ENCODE data around the gene KMT2E. TPM values are rescaled to one million over a fixed set of nuclear protein-coding genes. Genes with fewer than 3 reads are reported as not detected.

The KMT2E gene
- total RNA-seq, 1 experiment from 2014 or later, result 63.1 TPM

DNA sequence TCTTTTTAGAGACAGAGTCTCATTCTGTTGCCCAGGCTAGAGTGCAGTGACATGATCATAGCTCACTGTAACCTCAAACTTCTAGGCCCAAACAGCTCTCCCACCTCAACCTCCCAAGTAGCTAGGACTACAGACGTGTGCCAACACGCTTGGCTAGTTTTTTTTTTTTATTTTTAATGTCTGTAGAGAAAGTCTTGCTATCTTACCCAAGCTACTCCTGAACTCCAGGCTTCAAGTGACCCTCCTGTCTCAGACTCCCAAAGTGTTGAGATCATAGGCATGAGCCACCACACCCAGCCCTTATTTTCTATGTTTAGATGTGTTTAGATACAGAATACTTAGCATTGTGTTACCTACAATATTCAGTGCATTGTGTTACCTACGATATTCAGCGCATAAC is 46.4 kb downstream of the KMT2E start:
- no peaks in the 10 kb centered on the region for H3K36me3 ChIP-seq (ENCODE audit: control insufficient read depth, insufficient read depth, low read length)
- no peak overlapping the region for H3K4me3 Mint-ChIP-seq (ENCODE audit: unreplicated experiment)
- no peaks in the 10 kb centered on the region for H3K27me3 Mint-ChIP-seq (ENCODE audit: insufficient read depth, unreplicated experiment)
- TF ChIP-seq, protein P1, sequence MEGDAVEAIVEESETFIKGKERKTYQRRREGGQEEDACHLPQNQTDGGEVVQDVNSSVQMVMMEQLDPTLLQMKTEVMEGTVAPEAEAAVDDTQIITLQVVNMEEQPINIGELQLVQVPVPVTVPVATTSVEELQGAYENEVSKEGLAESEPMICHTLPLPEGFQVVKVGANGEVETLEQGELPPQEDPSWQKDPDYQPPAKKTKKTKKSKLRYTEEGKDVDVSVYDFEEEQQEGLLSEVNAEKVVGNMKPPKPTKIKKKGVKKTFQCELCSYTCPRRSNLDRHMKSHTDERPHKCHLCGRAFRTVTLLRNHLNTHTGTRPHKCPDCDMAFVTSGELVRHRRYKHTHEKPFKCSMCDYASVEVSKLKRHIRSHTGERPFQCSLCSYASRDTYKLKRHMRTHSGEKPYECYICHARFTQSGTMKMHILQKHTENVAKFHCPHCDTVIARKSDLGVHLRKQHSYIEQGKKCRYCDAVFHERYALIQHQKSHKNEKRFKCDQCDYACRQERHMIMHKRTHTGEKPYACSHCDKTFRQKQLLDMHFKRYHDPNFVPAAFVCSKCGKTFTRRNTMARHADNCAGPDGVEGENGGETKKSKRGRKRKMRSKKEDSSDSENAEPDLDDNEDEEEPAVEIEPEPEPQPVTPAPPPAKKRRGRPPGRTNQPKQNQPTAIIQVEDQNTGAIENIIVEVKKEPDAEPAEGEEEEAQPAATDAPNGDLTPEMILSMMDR (IDR thresholded peaks at IDR 0.05; ENCODE audit: insufficient read depth in 1 of 2, low read depth in 1 of 2, low read length in 1 of 2, severe bottlenecking in 1 of 2, unreplicated experiment in 1 of 2), result no peak
- H3K27ac Mint-ChIP-seq (ENCODE audit: unreplicated experiment), result no peak overlapping the region
- ChIA-PET POLR2A (no interaction called here), CTCF (no interaction called here)
- DNase-seq, result no peak
- intact Hi-C loops (cut with micrococcal nuclease; ENCODE audit: unreplicated experiment), result no loop called here
- no peaks in the 10 kb centered on the region for H3K9me3 Mint-ChIP-seq (ENCODE audit: unreplicated experiment)
- BruUV-seq (replicated peaks), result no TSS peak
- no peak overlapping the region for H3K4me3 ChIP-seq (ENCODE audit: low read depth, low read length)
- no peaks in the 10 kb centered on the region for H3K4me1 ChIP-seq
- H3K9me3 ChIP-seq, result no peaks in the 10 kb centered on the region
- no peaks in the 10 kb centered on the region for H3K27me3 ChIP-seq (replicated peaks; ENCODE audit: control insufficient read depth, insufficient read depth, low read length)
- H3K36me3 Mint-ChIP-seq (ENCODE audit: insufficient read depth, unreplicated experiment), result peaks cover 36% of the 10 kb centered on the region
- H3K4me1 Mint-ChIP-seq (ENCODE audit: low read depth, unreplicated experiment), result peaks cover 6% of the 10 kb centered on the region

GRCh38 chr7:105060923-105061322 is 46.9 kb downstream of the KMT2E start:
- POLR2A ChIA-PET, result no interaction called here
- BruUV-seq (replicated peaks), result no TSS peak

GRCh38 chr7:105065104-105065503 is 51.1 kb downstream of the KMT2E start:
- BruUV-seq (replicated peaks), result no TSS peak
- Histone ChIP-seq H3K36me3 (ENCODE audit: control insufficient read depth, insufficient read depth, low read length) (no peaks in the 10 kb centered on the region; the same call in 1 of the 2 replicates), H3K9me3 (no peaks in the 10 kb centered on the region), H3K27me3 (replicated peaks; ENCODE audit: control insufficient read depth, insufficient read depth, low read length) (no peaks in the 10 kb centered on the region), H3K4me3 (ENCODE audit: low read depth, low read length) (no peak overlapping the region), H3K4me1 (no peaks in the 10 kb centered on the region)
- TF ChIP-seq, protein P1 (IDR thresholded peaks at IDR 0.05; ENCODE audit: insufficient read depth in 1 of 2, low read depth in 1 of 2, low read length in 1 of 2, severe bottlenecking in 1 of 2, unreplicated experiment in 1 of 2), result no peak
- DNase-seq, result no peak
- Mint-ChIP-seq H3K4me1 (ENCODE audit: low read depth, unreplicated experiment) (peaks cover 6% of the 10 kb centered on the region), H3K27me3 (ENCODE audit: insufficient read depth, unreplicated experiment) (no peaks in the 10 kb centered on the region), H3K4me3 (ENCODE audit: unreplicated experiment) (no peak overlapping the region), H3K27ac (ENCODE audit: unreplicated experiment) (no peak overlapping the region), H3K9me3 (ENCODE audit: unreplicated experiment) (no peaks in the 10 kb centered on the region), H3K36me3 (ENCODE audit: insufficient read depth, unreplicated experiment) (peaks cover 61% of the 10 kb centered on the region)
- ChIA-PET POLR2A (no interaction called here), CTCF (no interaction called here)
- intact Hi-C loops (cut with micrococcal nuclease; ENCODE audit: unreplicated experiment), result no loop called here

More at GRCh38 chr7:105060923-105061322, 46.9 kb downstream of the KMT2E start:
- Mint-ChIP-seq H3K36me3 (ENCODE audit: insufficient read depth, unreplicated experiment) (peaks cover 38% of the 10 kb centered on the region), H3K9me3 (ENCODE audit: unreplicated experiment) (no peaks in the 10 kb centered on the region), H3K4me3 (ENCODE audit: unreplicated experiment) (no peak overlapping the region), H3K27me3 (ENCODE audit: insufficient read depth, unreplicated experiment) (no peaks in the 10 kb centered on the region), H3K27ac (ENCODE audit: unreplicated experiment) (no peak overlapping the region), H3K4me1 (ENCODE audit: low read depth, unreplicated experiment) (peaks cover 6% of the 10 kb centered on the region)
- H3K27me3 ChIP-seq (replicated peaks; ENCODE audit: control insufficient read depth, insufficient read depth, low read length), result no peaks in the 10 kb centered on the region
- intact Hi-C loops (cut with micrococcal nuclease; ENCODE audit: unreplicated experiment), result no loop called here
- H3K4me3 ChIP-seq (ENCODE audit: low read depth, low read length), result no peak overlapping the region
- TF ChIP-seq, protein P1 (IDR thresholded peaks at IDR 0.05; ENCODE audit: insufficient read depth in 1 of 2, low read depth in 1 of 2, low read length in 1 of 2, severe bottlenecking in 1 of 2, unreplicated experiment in 1 of 2), result no peak
- no peaks in the 10 kb centered on the region for H3K4me1 ChIP-seq
- no peaks in the 10 kb centered on the region for H3K36me3 ChIP-seq (ENCODE audit: control insufficient read depth, insufficient read depth, low read length)
- no peak for DNase-seq
- H3K9me3 ChIP-seq, result no peaks in the 10 kb centered on the region
- CTCF ChIA-PET, result no interaction called here

All from Caco-2 (cell line).